OCI-M2 (cell line): ENCODE results near the gene CDV3.

Source experiments
- DNase-seq: peaks from one replicate; lab custom pipeline; 2025; ENCODE audit not compliant: unreplicated experiment; lab: John Stamatoyannopoulos, UW

Gene CDV3

GRCh38 chr3:133568294-133569014 is 5.0 kb upstream of the CDV3 start:
- no peak for DNase-seq

DNA sequence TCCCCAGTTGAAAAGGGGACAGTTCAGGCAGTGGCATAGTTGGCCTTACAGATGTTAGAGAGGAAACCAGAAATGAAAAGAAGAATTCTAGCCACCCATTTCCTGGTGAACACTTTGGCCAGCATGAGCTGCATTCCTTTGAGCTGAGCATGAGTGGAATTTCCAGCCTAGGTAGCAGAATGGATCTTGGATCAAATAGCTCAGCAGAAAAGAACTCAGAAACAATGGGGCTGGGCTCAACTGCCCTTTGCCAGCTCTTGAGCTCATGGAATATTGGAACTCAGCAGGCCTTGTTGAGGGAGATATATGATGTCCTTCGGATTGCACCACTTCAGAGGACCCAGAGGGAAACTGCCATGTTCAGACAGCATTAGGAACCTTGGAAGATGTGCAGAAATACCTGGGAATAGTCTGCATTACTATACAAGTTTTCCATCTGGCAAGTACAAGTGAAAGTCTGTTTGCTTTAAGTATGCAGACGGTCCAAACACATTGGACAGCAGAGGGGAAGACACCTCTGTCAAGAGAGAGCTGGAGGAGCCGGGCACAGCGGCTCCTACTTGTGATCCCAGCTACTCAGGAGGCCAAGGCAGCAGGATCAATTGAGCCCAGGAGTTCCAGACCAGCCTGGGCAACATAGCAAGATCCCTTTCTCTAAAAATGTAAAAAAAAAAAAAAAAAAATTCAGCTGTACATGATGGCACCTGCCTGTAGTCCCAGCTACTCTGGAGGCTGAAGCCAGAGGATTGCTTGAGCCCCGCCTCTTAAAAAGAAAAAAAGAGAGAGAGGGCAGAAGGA is 3.1 kb upstream of the CDV3 start:
- no peak for DNase-seq

GRCh38 chr3:133570937-133571320 is 2.6 kb upstream of the CDV3 start:
- no peak for DNase-seq

DNA sequence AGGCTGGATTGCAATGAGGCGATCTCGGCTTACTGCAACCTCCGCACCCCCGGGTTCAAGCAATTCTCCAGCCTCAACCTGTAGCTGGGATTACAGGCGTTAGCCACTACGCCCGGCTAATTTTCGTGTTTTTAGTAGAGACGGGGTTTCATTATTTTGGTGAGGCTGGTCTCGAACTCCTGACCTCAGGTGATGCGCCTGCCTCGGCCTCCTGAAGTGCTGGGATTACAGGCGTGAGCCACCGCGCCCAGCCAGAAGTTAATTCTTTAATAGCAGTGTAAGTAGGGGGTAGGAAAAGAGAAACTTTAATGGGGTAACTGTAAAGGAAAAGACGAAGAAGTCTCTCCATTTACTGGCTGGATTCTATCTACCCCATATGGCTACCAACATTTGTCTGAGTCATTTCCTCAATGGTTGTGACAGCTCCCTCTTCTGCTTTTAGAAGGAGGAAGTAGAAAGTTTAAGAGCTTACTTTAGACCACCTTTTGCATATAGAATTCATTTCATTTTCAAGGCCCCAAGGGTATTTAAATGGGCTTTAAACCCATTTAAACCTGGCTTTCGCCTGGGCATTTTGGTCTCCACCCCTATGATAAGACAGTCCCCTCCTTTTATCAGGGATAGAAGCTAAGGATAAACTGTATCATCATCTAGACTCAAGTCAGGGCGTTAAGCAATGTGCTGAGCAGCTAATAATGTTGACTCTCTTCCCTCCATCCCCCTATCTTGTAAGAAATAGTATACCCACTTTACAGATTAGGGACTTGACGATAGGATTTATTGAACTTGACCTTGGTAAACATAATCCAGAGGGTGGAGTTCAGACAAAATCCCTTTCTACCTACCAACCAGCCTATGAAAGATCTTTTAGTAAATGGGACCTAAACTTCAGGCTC is 1.1 kb upstream of the CDV3 start:
- DNase-seq = no peak

DNA sequence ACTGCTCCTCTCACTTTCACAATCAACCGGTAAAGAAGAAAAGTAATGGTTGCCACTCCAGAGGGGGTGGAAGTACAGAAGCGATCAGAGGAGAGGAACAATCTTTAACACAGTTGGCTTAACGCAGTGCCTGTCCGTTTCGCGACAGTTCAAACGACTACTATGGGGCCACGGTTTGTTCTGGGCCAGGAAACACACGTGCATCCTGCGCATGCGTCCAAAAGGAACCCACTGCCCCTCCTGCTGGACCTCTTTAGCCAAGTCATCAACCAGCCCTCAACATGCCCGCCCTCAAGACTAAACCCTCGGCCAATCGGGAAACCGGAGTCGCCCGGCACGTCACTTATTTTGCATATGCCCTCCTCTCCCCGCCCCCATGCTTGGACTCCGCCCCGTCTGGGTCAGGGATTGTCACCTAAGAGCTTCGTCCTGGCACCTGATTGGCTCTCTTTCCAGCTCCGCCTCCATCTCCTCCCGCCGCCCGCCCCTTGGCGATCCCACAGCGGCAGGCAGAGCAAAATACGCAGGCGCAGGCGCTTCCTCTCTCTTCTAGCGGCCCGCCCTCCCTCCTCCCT is 345 bp upstream of the CDV3 start:
- no peak for DNase-seq

DNA sequence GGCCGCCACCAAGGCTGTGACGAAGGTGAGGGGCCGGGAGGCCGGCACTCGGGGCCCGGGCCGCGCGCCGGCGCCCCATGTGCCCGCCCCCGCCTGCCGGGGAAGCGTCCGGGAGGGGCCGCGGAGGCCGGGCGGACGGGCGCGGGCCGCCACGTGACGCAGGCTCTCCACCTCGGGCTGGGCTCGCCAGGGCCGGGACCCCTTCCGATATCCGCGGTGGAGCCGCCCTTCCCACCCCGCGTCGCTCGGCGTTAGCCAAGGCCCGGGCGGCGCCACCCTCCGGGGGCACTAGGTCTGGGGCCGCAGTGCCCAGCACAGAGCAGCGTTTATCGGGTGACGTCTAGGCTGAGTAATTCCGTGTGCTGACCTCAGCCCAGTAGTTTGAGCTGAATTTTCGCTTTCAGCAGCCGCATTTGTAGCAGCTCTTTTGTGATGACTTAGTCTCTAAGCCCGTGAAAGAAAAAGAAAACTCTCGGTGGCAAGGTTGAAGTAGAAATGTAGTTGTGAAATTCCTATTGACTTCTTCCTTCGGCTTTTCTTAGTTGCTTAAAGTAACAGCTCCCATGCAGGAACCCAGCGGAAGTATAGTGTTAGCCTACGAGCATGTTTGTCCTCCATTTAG is 885 bp downstream of the CDV3 start:
- no peak for DNase-seq

DNA sequence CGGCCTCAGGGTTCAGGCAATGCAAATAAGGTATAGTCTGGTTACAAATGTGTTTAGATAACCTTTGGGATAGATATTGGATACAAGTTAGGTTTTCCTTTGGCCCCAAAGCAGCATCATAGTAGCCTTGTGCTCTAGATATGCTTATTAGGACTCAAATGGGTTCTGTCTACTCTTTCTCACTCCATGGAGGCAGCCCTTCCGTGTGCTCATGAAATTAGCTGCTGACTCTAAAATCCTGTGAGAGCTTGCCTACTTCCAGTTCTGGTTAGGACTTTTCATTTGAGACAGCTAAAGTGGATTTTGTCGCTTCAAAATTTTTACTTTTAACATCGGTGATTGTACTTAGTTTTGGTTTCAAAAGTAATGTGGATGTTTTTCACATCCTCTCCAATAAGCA is 1.6 kb downstream of the CDV3 start:
- no peak for DNase-seq

DNA sequence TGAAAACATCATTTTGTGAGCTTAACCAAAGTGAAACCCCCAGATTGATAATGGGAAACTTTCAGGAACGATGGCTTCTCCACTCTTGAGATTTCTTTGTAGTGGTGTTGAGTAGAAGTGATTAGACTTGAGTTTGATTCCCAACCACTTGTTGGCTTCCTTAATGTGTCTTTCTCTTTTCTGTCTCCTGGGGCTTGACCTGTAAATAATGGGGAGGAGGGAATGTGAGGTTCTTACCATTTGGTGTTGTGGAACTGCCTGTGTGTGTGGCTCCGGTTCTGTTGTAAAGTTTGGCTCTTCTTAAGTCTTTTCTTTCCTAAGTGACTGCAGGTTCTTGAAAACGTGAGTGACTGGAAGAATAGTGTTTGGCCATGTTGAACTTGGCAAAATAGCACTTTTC is 2.7 kb downstream of the CDV3 start:
- DNase-seq = no peak

- no peak for DNase-seq
These were observed 5.2 kb downstream of the CDV3 start for GRCh38 chr3:133578548-133579191.

DNA sequence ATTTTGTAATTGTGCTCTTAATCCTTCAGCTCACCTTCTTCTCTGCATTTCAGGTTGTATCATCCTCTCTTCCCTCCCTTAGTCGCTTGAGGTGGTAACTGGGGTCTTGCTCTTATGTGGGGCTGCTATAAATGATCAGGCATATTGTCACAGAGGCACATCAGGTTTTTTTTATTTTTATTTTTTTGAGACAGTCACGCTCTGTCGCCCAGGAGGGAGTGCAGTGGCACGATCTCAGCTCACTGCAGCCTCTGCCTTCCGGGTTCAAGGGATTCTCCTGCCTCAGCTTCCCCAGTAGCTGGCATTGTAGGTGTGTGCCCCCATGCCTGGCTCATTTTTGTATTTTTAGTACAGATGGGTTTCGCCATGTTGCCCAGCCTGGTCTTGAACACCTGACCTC is 9.9 kb downstream of the CDV3 start:
- no peak for DNase-seq

DNA sequence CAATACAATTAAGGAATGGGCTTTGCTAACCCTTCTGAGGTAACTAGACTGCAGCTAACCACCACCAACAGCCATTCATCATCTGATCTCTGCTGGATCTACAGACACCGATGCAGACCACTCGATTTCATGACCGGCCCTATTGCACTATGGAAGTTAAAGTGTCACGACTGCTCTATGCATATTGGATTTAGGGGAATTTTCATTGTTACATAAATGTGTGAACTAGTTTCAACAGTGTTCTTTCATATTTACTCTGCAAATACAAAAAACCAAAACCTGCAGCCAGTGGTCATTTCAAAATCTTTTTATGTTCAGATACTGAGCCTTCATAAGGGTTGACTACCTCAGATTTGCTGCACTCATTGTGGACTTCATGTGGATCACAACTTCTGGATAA is 14.5 kb downstream of the CDV3 start:
- DNase-seq = no peak

DNA sequence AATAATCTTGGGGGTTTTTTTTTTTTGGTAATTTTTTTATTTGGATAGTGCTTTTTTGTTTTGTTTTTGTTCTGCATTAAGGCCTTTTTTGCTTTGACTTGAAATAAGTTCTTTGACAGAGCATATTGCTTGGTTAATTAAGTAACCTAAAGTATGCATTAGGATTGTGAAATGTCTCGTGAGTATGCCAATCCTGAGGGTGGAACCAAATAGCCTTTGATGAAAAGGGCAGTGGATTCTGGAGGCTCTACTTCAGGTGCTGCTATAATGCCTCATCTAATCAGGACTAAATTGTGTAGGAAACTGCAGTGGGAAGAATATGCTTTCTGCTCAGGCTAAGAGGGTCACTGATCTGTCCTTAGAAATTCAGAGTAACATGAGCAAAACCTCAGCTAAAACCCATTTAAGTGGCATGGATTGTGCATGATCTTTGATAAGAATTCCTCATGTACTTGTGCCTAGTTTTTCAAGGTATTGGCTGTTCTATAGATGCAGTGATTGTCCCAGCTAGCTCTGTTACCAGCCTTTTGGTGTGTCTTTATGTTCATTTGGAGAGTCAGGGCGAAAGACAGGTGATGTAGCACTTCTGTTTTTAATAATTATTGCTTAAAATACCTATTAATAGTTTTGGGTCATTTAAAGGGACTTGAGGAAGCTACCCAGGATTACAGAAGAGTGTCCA is 15.4 kb downstream of the CDV3 start:
- no peak for DNase-seq

DNA sequence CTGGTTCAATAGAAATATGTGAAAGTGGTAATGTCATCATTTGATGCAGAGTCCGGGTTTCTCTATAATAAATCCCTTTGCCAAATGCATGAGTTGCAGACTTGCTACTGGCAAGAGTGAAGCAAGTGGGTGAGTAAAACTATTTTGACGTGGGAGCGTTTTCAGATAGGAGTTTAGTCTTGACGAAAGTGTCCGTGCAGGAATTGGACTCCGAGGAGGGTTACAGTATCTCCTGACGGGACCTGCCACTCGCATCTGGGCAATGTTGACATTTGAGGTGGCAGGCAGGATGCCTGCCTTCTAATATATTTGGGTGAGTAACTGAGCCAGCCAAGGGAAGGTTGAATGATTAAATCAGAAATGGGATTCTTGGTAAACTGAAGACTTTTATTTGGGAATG is 16.0 kb downstream of the CDV3 start:
- DNase-seq = no peak

- no peak for DNase-seq
These were observed 17.8 kb downstream of the CDV3 start for GRCh38 chr3:133591271-133591742.

- DNase-seq = no peak
These were observed 19.4 kb downstream of the CDV3 start for GRCh38 chr3:133592843-133593242.

- DNase-seq = no peak
These were observed 19.8 kb downstream of the CDV3 start for GRCh38 chr3:133593243-133593642.

DNA sequence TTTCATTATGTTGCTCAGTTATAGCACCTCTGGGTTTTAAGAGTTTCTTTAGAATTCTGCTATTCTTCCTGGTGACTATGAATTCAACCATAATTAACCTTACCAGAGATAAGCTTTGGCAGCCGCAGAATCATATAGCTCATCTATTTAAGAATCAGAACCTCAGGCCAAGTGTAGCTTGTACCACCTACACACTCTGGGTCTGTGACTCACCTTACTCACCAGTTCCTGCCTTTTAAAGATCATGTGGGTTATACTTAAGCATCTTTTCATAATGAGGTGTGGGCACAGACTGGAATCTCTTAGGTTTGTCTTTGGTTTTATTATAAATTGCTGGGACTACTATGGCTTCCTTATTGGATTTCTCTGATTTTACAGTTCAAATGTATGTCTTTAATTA is 21.9 kb downstream of the CDV3 start:
- DNase-seq = no peak

DNA sequence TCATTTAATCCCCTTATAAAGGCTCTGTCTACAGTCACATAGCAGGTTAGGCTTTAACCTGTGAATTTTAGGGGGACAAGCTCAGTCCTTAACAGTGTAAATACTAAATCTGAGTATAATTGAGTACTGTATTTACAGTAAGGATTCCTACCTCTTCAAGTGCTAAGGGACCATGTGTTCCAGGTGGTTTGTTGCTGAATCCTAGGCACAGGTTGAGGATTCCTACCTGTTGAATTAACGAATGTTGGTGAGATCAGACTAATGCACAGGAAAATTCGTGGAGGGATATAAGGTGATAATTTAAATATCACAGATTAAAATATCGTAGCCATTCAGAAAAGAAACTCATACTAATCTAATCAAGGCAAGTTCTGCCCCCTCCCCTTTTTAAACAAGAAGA is 24.9 kb downstream of the CDV3 start:
- DNase-seq = no peak

GRCh38 chr3:133599280-133599679 is 25.8 kb downstream of the CDV3 start:
- DNase-seq = no peak
